Panc1 (cell line): Measurements from ENCODE around the gene MAP2K5. TPM values are rescaled to one million over a fixed set of nuclear protein-coding genes. Genes with fewer than 3 reads are reported as not detected.

ENCODE experiments used
- ATAC-seq: fragments of 200-7000 bp; cut with Tn5 transposase; 2 replicates; pipeline ENCODE4 v1.9.1; 2020; ENCODE audit warnings: mild to moderate bottlenecking, moderate library complexity
- BruUV-seq: library from RNA; stranded (reverse); fragments of 400-500 nt; replicated peaks from 2 replicates; lab custom pipeline; 2021; lab: Mats Ljungman, UMichigan
- CTCF ChIA-PET: fragments of 300-600 bp; sonication (Branson Sonifier 250); formaldehyde crosslinking; loops from one replicate; lab custom pipeline; 2022; ENCODE audit warnings: antibody characterized with exemption; lab: Charles Lee
- POLR2A ChIA-PET: fragments of 300-600 bp; sonication (Branson Sonifier 250); formaldehyde crosslinking; loops from one replicate; lab custom pipeline; 2022; ENCODE audit warnings: antibody characterized with exemption; lab: Charles Lee
- DNase-seq: peaks from one replicate; pipeline ENCODE4 v3.0.0-alpha.2; 2010; ENCODE audit warnings: low read depth, low spot score
- H3K27ac ChIP-seq: 2 replicates; pipeline ENCODE4 v1.5.1; 2011; ENCODE audit warnings: mild to moderate bottlenecking, low read length, inconsistent platforms
- H3K27me3 ChIP-seq: fragments of 200-500 bp; sonication (Bioruptor generic); 2 replicates; pipeline ENCODE4 v1.6.0; 2014; ENCODE audit warnings: low read length, inconsistent platforms; ENCODE audit not compliant: control insufficient read depth, insufficient read depth
- H3K36me3 ChIP-seq: fragments of 200-500 bp; sonication (Bioruptor generic); 2 replicates; pipeline ENCODE4 v1.5.1; 2014; ENCODE audit warnings: inconsistent platforms, mild to moderate bottlenecking, low read length, moderate library complexity; ENCODE audit not compliant: control insufficient read depth, insufficient read depth
- H3K4me1 ChIP-seq: 2 replicates; pipeline ENCODE4 v1.5.1; 2011; ENCODE audit warnings: inconsistent platforms, mild to moderate bottlenecking, low read length, moderate library complexity; ENCODE audit not compliant: control insufficient read depth, insufficient read depth
- H3K4me3 ChIP-seq, 2 experiments: 2 replicates each; pipeline ENCODE4 v1.5.1; 2011 to 2012; ENCODE audit warnings: low read depth in 2 of 2, low read length in 2 of 2, mild to moderate bottlenecking in 2 of 2, inconsistent platforms in 1 of 2, moderate library complexity in 1 of 2
- H3K9me3 ChIP-seq: fragments of 200-500 bp; sonication (Bioruptor generic); 2 replicates; pipeline ENCODE4 v1.5.1; 2014; ENCODE audit warnings: low read depth, mild to moderate bottlenecking, inconsistent platforms, low read length, moderate library complexity; ENCODE audit not compliant: control insufficient read depth, insufficient read depth
- CTCF ChIP-seq: fragments of 450-650 bp; IDR thresholded peaks from 2 replicates; pipeline ENCODE4 v1.5.1; 2017; ENCODE audit warnings: mild to moderate bottlenecking
- POLR2AphosphoS5 ChIP-seq: IDR thresholded peaks from 2 replicates; pipeline ENCODE4 v1.6.1; 2012; ENCODE audit warnings: mild to moderate bottlenecking, low read depth, low read length, moderate library complexity
- SIN3A ChIP-seq: IDR thresholded peaks from 2 replicates; pipeline ENCODE4 v1.6.1; 2012; ENCODE audit warnings: low read depth, mild to moderate bottlenecking, low read length, moderate library complexity, borderline replicate concordance; ENCODE audit not compliant: insufficient read depth
- TCF7L2 ChIP-seq: IDR thresholded peaks from 2 replicates; pipeline ENCODE4 v1.6.1; 2011; ENCODE audit warnings: mild to moderate bottlenecking, low read depth, low read length, inconsistent platforms
- in situ Hi-C: cut with HindIII; loops from 2 replicates; pipeline ENCODE4 v1.10.0; 2016; ENCODE audit warnings: low sequenced_read_pairs, low pct_unique_long_range_greater_than_20kb
- intact Hi-C: fragments of 100-400 bp; cut with micrococcal nuclease; formaldehyde crosslinking; loops from one replicate; pipeline ENCODE4 v1.10.0; 2022; ENCODE audit not compliant: unreplicated experiment
- total RNA-seq: library from RNA; stranded (reverse); gene quantifications from one replicate; pipeline ENCODE4 v1.2.1, GENCODE V29; 2021; ENCODE audit not compliant: unreplicated experiment
- TF ChIP-seq, protein P1 (sequence below), 2 experiments: IDR thresholded peaks; 2 replicates each; pipeline ENCODE4 v1.6.1; 2011 to 2012; ENCODE audit warnings: low read depth in 2 of 2, control low read depth in 1 of 2, low read length in 1 of 2, mild to moderate bottlenecking in 1 of 2, moderate library complexity in 1 of 2; ENCODE audit not compliant: insufficient read depth in 1 of 2

Gene MAP2K5
- total RNA-seq, 1 experiment from 2014 or later: 18.3 TPM

- in situ Hi-C loops: no loop called here
- Histone ChIP-seq H3K9me3 (no peaks in the 10 kb centered on the region), H3K27ac (no peak overlapping the region), H3K4me1 (no peaks in the 10 kb centered on the region), H3K36me3 (no peaks in the 10 kb centered on the region), H3K27me3 (no peaks in the 10 kb centered on the region), H3K4me3 (no peak overlapping the region)
- no TSS peak for BruUV-seq
- CTCF ChIA-PET: no interaction called here
- TF ChIP-seq, protein P1, sequence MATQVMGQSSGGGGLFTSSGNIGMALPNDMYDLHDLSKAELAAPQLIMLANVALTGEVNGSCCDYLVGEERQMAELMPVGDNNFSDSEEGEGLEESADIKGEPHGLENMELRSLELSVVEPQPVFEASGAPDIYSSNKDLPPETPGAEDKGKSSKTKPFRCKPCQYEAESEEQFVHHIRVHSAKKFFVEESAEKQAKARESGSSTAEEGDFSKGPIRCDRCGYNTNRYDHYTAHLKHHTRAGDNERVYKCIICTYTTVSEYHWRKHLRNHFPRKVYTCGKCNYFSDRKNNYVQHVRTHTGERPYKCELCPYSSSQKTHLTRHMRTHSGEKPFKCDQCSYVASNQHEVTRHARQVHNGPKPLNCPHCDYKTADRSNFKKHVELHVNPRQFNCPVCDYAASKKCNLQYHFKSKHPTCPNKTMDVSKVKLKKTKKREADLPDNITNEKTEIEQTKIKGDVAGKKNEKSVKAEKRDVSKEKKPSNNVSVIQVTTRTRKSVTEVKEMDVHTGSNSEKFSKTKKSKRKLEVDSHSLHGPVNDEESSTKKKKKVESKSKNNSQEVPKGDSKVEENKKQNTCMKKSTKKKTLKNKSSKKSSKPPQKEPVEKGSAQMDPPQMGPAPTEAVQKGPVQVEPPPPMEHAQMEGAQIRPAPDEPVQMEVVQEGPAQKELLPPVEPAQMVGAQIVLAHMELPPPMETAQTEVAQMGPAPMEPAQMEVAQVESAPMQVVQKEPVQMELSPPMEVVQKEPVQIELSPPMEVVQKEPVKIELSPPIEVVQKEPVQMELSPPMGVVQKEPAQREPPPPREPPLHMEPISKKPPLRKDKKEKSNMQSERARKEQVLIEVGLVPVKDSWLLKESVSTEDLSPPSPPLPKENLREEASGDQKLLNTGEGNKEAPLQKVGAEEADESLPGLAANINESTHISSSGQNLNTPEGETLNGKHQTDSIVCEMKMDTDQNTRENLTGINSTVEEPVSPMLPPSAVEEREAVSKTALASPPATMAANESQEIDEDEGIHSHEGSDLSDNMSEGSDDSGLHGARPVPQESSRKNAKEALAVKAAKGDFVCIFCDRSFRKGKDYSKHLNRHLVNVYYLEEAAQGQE (IDR thresholded peaks at IDR 0.05; ENCODE audit: insufficient read depth in 1 of 2, low read depth in 2 of 2, low read length in 1 of 2): no peak
- TF ChIP-seq CTCF: no peak
- POLR2A ChIA-PET: no interaction called here
- intact Hi-C loops: no loop called here
- DNase-seq (no peak), ATAC-seq (no peak)
These were observed 266.9 kb downstream of the MAP2K5 start for GRCh38 chr15:67809441-67809840.

- Histone ChIP-seq H3K27me3 (no peaks in the 10 kb centered on the region), H3K27ac (no peak overlapping the region), H3K9me3 (no peaks in the 10 kb centered on the region), H3K4me3 (no peak overlapping the region), H3K36me3 (no peaks in the 10 kb centered on the region), H3K4me1 (no peaks in the 10 kb centered on the region)
- BruUV-seq: no TSS peak
- DNase-seq: no peak
- no peak for ATAC-seq
- POLR2A ChIA-PET: no interaction called here
- intact Hi-C loops: no loop called here
- CTCF ChIA-PET: interaction anchor here (0.6 kb wide), 1 partner anchor 486 kb away, joined by 3 read pairs; no protein-coding TSS in a partner anchor
- in situ Hi-C loops: no loop called here
- no peak for TF ChIP-seq TCF7L2
- TF ChIP-seq, protein P1 (IDR thresholded peaks at IDR 0.05; ENCODE audit: insufficient read depth in 1 of 2, low read depth in 2 of 2, low read length in 1 of 2): no peak
- TF ChIP-seq CTCF: no peak
- TF ChIP-seq SIN3A: no peak
- TF ChIP-seq POLR2AphosphoS5: no peak
These were observed 267.4 kb downstream of the MAP2K5 start for GRCh38 chr15:67809866-67810265.
